SK-N-SH treated with all-trans-retinoic acid at 6 μM for 48 hours (cell line): ENCODE results near the gene APOA1.

ENCODE experiments used
- ATAC-seq: fragments of 200-7000 bp; cut with Tn5 transposase; 3 replicates; pipeline ENCODE4 v1.9.1; 2020; ENCODE audit warnings: mild to moderate bottlenecking, moderate library complexity
- ARNTL ChIP-seq: fragments of 450-650 bp; formaldehyde crosslinking; IDR thresholded peaks from 2 replicates; pipeline ENCODE4 v1.5.0; 2020; ENCODE audit warnings: low read depth, mild to moderate bottlenecking, moderate library complexity, borderline replicate concordance
- BACH2 ChIP-seq: fragments of 250-450 bp; sonication (Bioruptor Pico); IDR thresholded peaks from 2 replicates; pipeline ENCODE4 v1.9.0; 2021; ENCODE audit warnings: mild to moderate bottlenecking, borderline replicate concordance
- CSDC2 ChIP-seq: fragments of 250-450 bp; sonication (Bioruptor Pico); IDR thresholded peaks from 2 replicates; pipeline ENCODE4 v1.5.0; 2020; ENCODE audit warnings: mild to moderate bottlenecking, moderate library complexity
- ESRRG ChIP-seq: fragments of 250-450 bp; sonication (Bioruptor Pico); IDR thresholded peaks from 2 replicates; pipeline ENCODE4 v1.6.1; 2021; ENCODE audit warnings: mild to moderate bottlenecking
- GLIS3 ChIP-seq: fragments of 250-450 bp; sonication (Bioruptor Pico); IDR thresholded peaks from 2 replicates; pipeline ENCODE4 v1.5.0; 2020; ENCODE audit warnings: mild to moderate bottlenecking, moderate library complexity
- ISL1 ChIP-seq: fragments of 250-450 bp; sonication (Bioruptor Pico); IDR thresholded peaks from 2 replicates; pipeline ENCODE4 v2.1.2; 2022; ENCODE audit warnings: mild to moderate bottlenecking, moderate library complexity
- OSR1 ChIP-seq: fragments of 250-450 bp; sonication (Bioruptor Pico); IDR thresholded peaks from 2 replicates; pipeline ENCODE4 v1.8.0; 2022; ENCODE audit warnings: moderate library complexity, mild to moderate bottlenecking, inconsistent platforms
- PPARA ChIP-seq: fragments of 250-450 bp; sonication (Bioruptor Pico); IDR thresholded peaks from 2 replicates; pipeline ENCODE4 v1.5.0; 2020; ENCODE audit warnings: mild to moderate bottlenecking, borderline replicate concordance
- RARB ChIP-seq: fragments of 250-450 bp; sonication (Bioruptor Pico); IDR thresholded peaks from 2 replicates; pipeline ENCODE4 v1.8.0; 2021; ENCODE audit warnings: mild to moderate bottlenecking, moderate library complexity
- SNAI2 ChIP-seq: fragments of 250-450 bp; sonication (Bioruptor Pico); IDR thresholded peaks from 2 replicates; pipeline ENCODE4 v1.5.0; 2020; ENCODE audit warnings: mild to moderate bottlenecking, moderate library complexity
- TCF4 ChIP-seq: fragments of 250-450 bp; sonication (Bioruptor Pico); IDR thresholded peaks from 2 replicates; pipeline ENCODE4 v1.8.0; 2021; ENCODE audit warnings: mild to moderate bottlenecking, moderate library complexity, borderline replicate concordance
- TOX ChIP-seq: fragments of 250-450 bp; sonication (Bioruptor Pico); IDR thresholded peaks from 2 replicates; pipeline ENCODE4 v1.8.0; 2021; ENCODE audit warnings: mild to moderate bottlenecking, moderate library complexity, borderline replicate concordance
- TSHZ2 ChIP-seq: fragments of 250-450 bp; sonication (Bioruptor Pico); IDR thresholded peaks from 2 replicates; pipeline ENCODE4 v1.5.0; 2020; ENCODE audit warnings: mild to moderate bottlenecking, moderate library complexity
- ZC3H10 ChIP-seq: fragments of 250-450 bp; sonication (Bioruptor Pico); IDR thresholded peaks from 2 replicates; pipeline ENCODE4 v1.5.1; 2021; ENCODE audit warnings: mild to moderate bottlenecking, moderate library complexity
- ZFP3 ChIP-seq: fragments of 250-450 bp; sonication (Bioruptor Pico); IDR thresholded peaks from 2 replicates; pipeline ENCODE4 v1.5.0; 2020; ENCODE audit warnings: mild to moderate bottlenecking, moderate library complexity
- ZFP30 ChIP-seq: fragments of 450-650 bp; formaldehyde crosslinking; IDR thresholded peaks from 2 replicates; pipeline ENCODE4 v1.5.0; 2022; ENCODE audit warnings: mild to moderate bottlenecking, moderate library complexity
- ZNF565 ChIP-seq: fragments of 450-650 bp; formaldehyde crosslinking; conservative IDR thresholded peaks from 2 replicates; pipeline ENCODE4 v1.5.0; 2020; ENCODE audit warnings: low read depth, mild to moderate bottlenecking, moderate library complexity
- ZNF70 ChIP-seq: fragments of 450-650 bp; formaldehyde crosslinking; IDR thresholded peaks from 2 replicates; pipeline ENCODE4 v1.5.0; 2020; ENCODE audit warnings: mild to moderate bottlenecking, moderate library complexity
- ZNF8 ChIP-seq: fragments of 450-650 bp; formaldehyde crosslinking; IDR thresholded peaks from 2 replicates; pipeline ENCODE4 v1.5.0; 2020; ENCODE audit warnings: mild to moderate bottlenecking, moderate library complexity
- TF ChIP-seq, protein P1 (sequence below): fragments of 250-450 bp; sonication (Bioruptor Pico); IDR thresholded peaks from 2 replicates; pipeline ENCODE4 v1.8.0; 2021; ENCODE audit warnings: low read depth, mild to moderate bottlenecking, moderate library complexity, borderline replicate concordance
- TF ChIP-seq, protein P2 (sequence below): fragments of 250-450 bp; sonication (Bioruptor Pico); IDR thresholded peaks from 2 replicates; pipeline ENCODE4 v1.5.1; 2021; ENCODE audit warnings: mild to moderate bottlenecking, moderate library complexity
- TF ChIP-seq, protein P3 (sequence below): fragments of 250-450 bp; sonication (Bioruptor Pico); IDR thresholded peaks from 2 replicates; pipeline ENCODE4 v1.8.0; 2020; ENCODE audit warnings: mild to moderate bottlenecking, moderate library complexity, borderline replicate concordance

Gene APOA1

DNA sequence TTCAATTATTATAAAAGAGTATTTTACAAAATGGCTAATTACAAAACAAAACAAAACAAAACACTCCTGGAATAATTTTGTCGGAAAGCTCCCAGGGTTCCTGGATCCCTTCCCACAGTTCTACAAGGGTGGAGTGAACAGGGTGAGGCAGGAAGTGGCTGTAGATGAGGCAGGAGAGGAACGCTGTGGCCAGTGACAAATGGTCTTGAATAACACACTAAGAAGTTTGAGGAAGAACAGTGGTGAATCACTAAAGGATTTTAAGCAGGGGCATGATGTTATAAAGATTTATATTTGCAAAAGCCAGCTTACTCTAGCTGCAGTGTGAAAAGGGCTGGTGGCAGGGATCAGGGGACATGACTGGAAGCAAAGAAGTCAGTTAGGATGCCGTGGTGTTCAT lies 33.8 kb upstream of the APOA1 start:
- peak; percentile 88 for ATAC-seq

DNA sequence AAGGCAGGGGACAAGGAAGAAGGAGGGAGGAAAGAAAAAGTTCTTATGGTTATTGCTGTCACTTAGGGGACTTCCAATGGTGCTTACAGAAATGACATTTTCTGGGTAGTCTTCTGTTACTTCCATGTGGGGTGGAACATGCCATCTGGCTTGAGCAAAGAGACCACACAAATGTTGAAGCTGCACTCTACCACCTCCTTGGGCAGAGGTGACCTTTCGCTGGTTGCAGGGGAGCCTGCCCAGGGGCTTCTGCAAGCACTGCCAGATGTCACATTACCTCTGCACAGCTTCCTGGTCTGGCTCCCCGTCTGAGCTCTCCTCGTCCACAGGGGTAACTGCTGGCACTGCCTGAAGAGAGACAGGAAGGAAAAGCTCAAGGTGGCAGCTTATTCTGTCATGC lies 32.6 kb upstream of the APOA1 start:
- no peak for ATAC-seq
- TF ChIP-seq CSDC2 (CRISPR knock-in tag) (no peak), ZNF70 (CRISPR knock-in tag) (no peak), ZC3H10 (CRISPR knock-in tag) (no peak), ISL1 (CRISPR knock-in tag) (no peak), RARB (no peak)
- TF ChIP-seq, all 23 proteins: peak for 0

More for the DNA sequence above, 33.8 kb upstream of the APOA1 start:
- no peak for TF ChIP-seq ZFP3 (CRISPR knock-in tag)
- no peak for TF ChIP-seq ZFP30 (CRISPR knock-in tag)
- TF ChIP-seq, protein P1, sequence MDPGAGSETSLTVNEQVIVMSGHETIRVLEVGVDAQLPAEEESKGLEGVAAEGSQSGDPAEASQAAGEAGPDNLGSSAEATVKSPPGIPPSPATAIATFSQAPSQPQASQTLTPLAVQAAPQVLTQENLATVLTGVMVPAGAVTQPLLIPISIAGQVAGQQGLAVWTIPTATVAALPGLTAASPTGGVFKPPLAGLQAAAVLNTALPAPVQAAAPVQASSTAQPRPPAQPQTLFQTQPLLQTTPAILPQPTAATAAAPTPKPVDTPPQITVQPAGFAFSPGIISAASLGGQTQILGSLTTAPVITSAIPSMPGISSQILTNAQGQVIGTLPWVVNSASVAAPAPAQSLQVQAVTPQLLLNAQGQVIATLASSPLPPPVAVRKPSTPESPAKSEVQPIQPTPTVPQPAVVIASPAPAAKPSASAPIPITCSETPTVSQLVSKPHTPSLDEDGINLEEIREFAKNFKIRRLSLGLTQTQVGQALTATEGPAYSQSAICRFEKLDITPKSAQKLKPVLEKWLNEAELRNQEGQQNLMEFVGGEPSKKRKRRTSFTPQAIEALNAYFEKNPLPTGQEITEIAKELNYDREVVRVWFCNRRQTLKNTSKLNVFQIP (CRISPR knock-in tag) = no peak
- no peak for TF ChIP-seq BACH2
- no peak for TF ChIP-seq ESRRG (CRISPR knock-in tag)
- no peak for TF ChIP-seq ZC3H10 (CRISPR knock-in tag)
- TF ChIP-seq, protein P2, sequence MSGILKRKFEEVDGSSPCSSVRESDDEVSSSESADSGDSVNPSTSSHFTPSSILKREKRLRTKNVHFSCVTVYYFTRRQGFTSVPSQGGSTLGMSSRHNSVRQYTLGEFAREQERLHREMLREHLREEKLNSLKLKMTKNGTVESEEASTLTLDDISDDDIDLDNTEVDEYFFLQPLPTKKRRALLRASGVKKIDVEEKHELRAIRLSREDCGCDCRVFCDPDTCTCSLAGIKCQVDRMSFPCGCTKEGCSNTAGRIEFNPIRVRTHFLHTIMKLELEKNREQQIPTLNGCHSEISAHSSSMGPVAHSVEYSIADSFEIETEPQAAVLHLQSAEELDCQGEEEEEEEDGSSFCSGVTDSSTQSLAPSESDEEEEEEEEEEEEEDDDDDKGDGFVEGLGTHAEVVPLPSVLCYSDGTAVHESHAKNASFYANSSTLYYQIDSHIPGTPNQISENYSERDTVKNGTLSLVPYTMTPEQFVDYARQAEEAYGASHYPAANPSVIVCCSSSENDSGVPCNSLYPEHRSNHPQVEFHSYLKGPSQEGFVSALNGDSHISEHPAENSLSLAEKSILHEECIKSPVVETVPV (CRISPR knock-in tag) = no peak
- TF ChIP-seq TOX (CRISPR knock-in tag) = no peak
- TF ChIP-seq ARNTL (CRISPR knock-in tag) = no peak
- TF ChIP-seq PPARA (CRISPR knock-in tag) = no peak
- TF ChIP-seq TCF4 = no peak
- no peak for TF ChIP-seq RARB
- TF ChIP-seq ISL1 (CRISPR knock-in tag) = no peak
- TF ChIP-seq ZNF8 (CRISPR knock-in tag) = no peak
- TF ChIP-seq SNAI2 (CRISPR knock-in tag) = no peak
- TF ChIP-seq CSDC2 (CRISPR knock-in tag) = no peak
- no peak for TF ChIP-seq OSR1
- no peak for TF ChIP-seq ZNF70 (CRISPR knock-in tag)
- TF ChIP-seq, all 23 proteins: peak for 0

DNA sequence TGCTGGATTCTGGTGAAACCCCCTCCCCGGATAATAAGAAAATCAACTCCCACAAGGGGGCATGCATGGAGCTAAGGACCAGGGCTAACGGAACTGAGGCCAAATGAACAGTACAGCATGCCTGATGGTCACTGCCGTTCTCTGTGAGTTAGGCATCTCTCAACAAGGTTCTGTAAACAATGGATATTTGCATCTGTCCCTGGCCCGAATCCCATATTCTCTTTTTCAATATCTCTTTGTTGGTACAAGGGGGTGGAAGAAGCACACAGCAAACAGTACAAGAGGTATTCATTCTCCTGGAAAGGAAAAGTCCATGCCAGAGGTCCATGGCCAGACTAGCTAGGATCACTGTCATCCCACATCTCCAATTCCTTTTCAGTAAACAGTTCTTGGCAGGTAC lies 32.2 kb upstream of the APOA1 start:
- no peak for ATAC-seq
- TF ChIP-seq GLIS3 (no peak), TOX (CRISPR knock-in tag) (no peak), SNAI2 (CRISPR knock-in tag) (no peak), ZNF8 (CRISPR knock-in tag) (no peak), RARB (no peak), ZC3H10 (CRISPR knock-in tag) (no peak), ZNF565 (no peak), BACH2 (no peak), TSHZ2 (CRISPR knock-in tag) (no peak), TCF4 (no peak), ZFP3 (CRISPR knock-in tag) (no peak)
- TF ChIP-seq, protein P3, sequence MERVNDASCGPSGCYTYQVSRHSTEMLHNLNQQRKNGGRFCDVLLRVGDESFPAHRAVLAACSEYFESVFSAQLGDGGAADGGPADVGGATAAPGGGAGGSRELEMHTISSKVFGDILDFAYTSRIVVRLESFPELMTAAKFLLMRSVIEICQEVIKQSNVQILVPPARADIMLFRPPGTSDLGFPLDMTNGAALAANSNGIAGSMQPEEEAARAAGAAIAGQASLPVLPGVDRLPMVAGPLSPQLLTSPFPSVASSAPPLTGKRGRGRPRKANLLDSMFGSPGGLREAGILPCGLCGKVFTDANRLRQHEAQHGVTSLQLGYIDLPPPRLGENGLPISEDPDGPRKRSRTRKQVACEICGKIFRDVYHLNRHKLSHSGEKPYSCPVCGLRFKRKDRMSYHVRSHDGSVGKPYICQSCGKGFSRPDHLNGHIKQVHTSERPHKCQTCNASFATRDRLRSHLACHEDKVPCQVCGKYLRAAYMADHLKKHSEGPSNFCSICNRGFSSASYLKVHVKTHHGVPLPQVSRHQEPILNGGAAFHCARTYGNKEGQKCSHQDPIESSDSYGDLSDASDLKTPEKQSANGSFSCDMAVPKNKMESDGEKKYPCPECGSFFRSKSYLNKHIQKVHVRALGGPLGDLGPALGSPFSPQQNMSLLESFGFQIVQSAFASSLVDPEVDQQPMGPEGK (CRISPR knock-in tag) = no peak
- TF ChIP-seq, protein P2 (CRISPR knock-in tag) = no peak
